ENCODE data around the gene MAP3K2.

The MAP3K2 gene

GRCh38 chr2:127348426-127349000 is 39.3 kb downstream of the MAP3K2 start:
- Histone ChIP-seq H2AFZ (no peak overlapping the region), H3K4me2 (ENCODE audit: low read length) (no peak overlapping the region), H3K79me2 (peaks cover 34% of the 10 kb centered on the region), H3K27ac (no peak overlapping the region), H3K4me3 (ENCODE audit: low read depth, low read length) (no peak overlapping the region), H3K9ac (no peak overlapping the region), H3K4me1 (peaks cover 12% of the 10 kb centered on the region), H3K36me3 (ENCODE audit: control insufficient read depth, insufficient read depth, low read length) (no peaks in the 10 kb centered on the region), H3K27me3 (ENCODE audit: control insufficient read depth, insufficient read depth, low read length) (no peaks in the 10 kb centered on the region), H3K9me3 (ENCODE audit: control insufficient read depth, low read length) (no peaks in the 10 kb centered on the region)
- no peak for TF ChIP-seq CTCF (IDR thresholded peaks at IDR 0.05)

GRCh38 chr2:127347734-127348392 is 39.9 kb downstream of the MAP3K2 start:
- no peak overlapping the region for H3K27ac ChIP-seq
- no peak overlapping the region for H3K4me2 ChIP-seq (ENCODE audit: low read length)
- no peaks in the 10 kb centered on the region for H3K36me3 ChIP-seq (ENCODE audit: control insufficient read depth, insufficient read depth, low read length)
- H3K79me2 ChIP-seq: peaks cover 34% of the 10 kb centered on the region
- H3K27me3 ChIP-seq (ENCODE audit: control insufficient read depth, insufficient read depth, low read length): no peaks in the 10 kb centered on the region
- no peak overlapping the region for H3K9ac ChIP-seq
- no peak overlapping the region for H2AFZ ChIP-seq
- no peak overlapping the region for H3K4me3 ChIP-seq (ENCODE audit: low read depth, low read length)
- no peaks in the 10 kb centered on the region for H3K9me3 ChIP-seq (ENCODE audit: control insufficient read depth, low read length)
- no peak for TF ChIP-seq CTCF (IDR thresholded peaks at IDR 0.05)
- peaks cover 12% of the 10 kb centered on the region for H3K4me1 ChIP-seq

- Histone ChIP-seq H3K9ac (no peak overlapping the region), H3K4me3 (ENCODE audit: low read depth, low read length) (no peak overlapping the region), H2AFZ (no peak overlapping the region), H3K9me3 (ENCODE audit: control insufficient read depth, low read length) (no peaks in the 10 kb centered on the region), H3K4me1 (peaks cover 12% of the 10 kb centered on the region), H3K36me3 (ENCODE audit: control insufficient read depth, insufficient read depth, low read length) (no peaks in the 10 kb centered on the region), H3K27me3 (ENCODE audit: control insufficient read depth, insufficient read depth, low read length) (no peaks in the 10 kb centered on the region), H3K27ac (no peak overlapping the region), H3K79me2 (peaks cover 34% of the 10 kb centered on the region), H3K4me2 (ENCODE audit: low read length) (no peak overlapping the region)
- no peak for TF ChIP-seq CTCF (IDR thresholded peaks at IDR 0.05)
These were observed 40.8 kb downstream of the MAP3K2 start for GRCh38 chr2:127347015-127347414.

- H3K79me2 ChIP-seq: peaks cover 37% of the 10 kb centered on the region
- H3K27me3 ChIP-seq (ENCODE audit: control insufficient read depth, insufficient read depth, low read length): no peaks in the 10 kb centered on the region
- H3K9me3 ChIP-seq (ENCODE audit: control insufficient read depth, low read length): no peaks in the 10 kb centered on the region
- H3K27ac ChIP-seq: no peak overlapping the region
- H2AFZ ChIP-seq: no peak overlapping the region
- no peak overlapping the region for H3K9ac ChIP-seq
- no peaks in the 10 kb centered on the region for H3K36me3 ChIP-seq (ENCODE audit: control insufficient read depth, insufficient read depth, low read length)
- H3K4me1 ChIP-seq: peaks cover 5% of the 10 kb centered on the region
- no peak for TF ChIP-seq CTCF (IDR thresholded peaks at IDR 0.05)
- H3K4me3 ChIP-seq (ENCODE audit: low read depth, low read length): no peak overlapping the region
- H3K4me2 ChIP-seq (ENCODE audit: low read length): no peak overlapping the region
These were observed 44.5 kb downstream of the MAP3K2 start for GRCh38 chr2:127343277-127343676.

GRCh38 chr2:127342101-127342500 is 45.7 kb downstream of the MAP3K2 start:
- H3K27me3 ChIP-seq (ENCODE audit: control insufficient read depth, insufficient read depth, low read length): no peaks in the 10 kb centered on the region
- TF ChIP-seq CTCF (IDR thresholded peaks at IDR 0.05): no peak
- H3K9me3 ChIP-seq (ENCODE audit: control insufficient read depth, low read length): no peaks in the 10 kb centered on the region

More at GRCh38 chr2:127342101-127342500, 45.7 kb downstream of the MAP3K2 start:
- Histone ChIP-seq H3K36me3 (ENCODE audit: control insufficient read depth, insufficient read depth, low read length) (no peaks in the 10 kb centered on the region), H2AFZ (no peak overlapping the region), H3K4me1 (peaks cover 5% of the 10 kb centered on the region), H3K9ac (no peak overlapping the region), H3K4me2 (ENCODE audit: low read length) (no peak overlapping the region), H3K79me2 (peaks cover 31% of the 10 kb centered on the region), H3K27ac (no peak overlapping the region), H3K4me3 (ENCODE audit: low read depth, low read length) (no peak overlapping the region)

All from parathyroid adenoma (tissue), 2 donors.